Metanephros (tissue), 1 donor: ENCODE data around the gene CENPVL3. TPM values are rescaled to one million over a fixed set of nuclear protein-coding genes. Genes with fewer than 3 reads are reported as not detected.

ENCODE experiments used
- total RNA-seq: library from RNA; depleted of rRNA; stranded (reverse); fragments of >200 nt; gene quantifications from one replicate; pipeline ENCODE4 v1.2.3, GENCODE V29; 2014

The CENPVL3 gene
- total RNA-seq, result 0.70 TPM

GRCh38 chrX:51618241-51619155 is at the start of gene CENPVL3:
TSS of gene CENPVL3 (minus strand) at chrX:51618912. CDS start at chrX:51618873, 39 bp downstream.

Other genes with a start within 250 kb of the CENPVL3 start
- 7.1 TPM for gene NUDT11, start 122.3 kb downstream of the CENPVL3 start, total RNA-seq
- 0.18 TPM for gene CENPVL2, start 63.9 kb upstream of the CENPVL3 start, total RNA-seq
- gene CENPVL1, start 91.6 kb upstream of the CENPVL3 start, total RNA-seq, result 0.18 TPM
- gene GSPT2, start 124.5 kb upstream of the CENPVL3 start, total RNA-seq, result 9.0 TPM